HEK293T (cell line): Measurements from ENCODE around the gene NKX2-1.

Experiments
- CTCF ChIA-PET: fragments of 350-600 bp; formaldehyde crosslinking; extraction: SDS; loops from one replicate; lab custom pipeline; 2021; ENCODE audit warnings: antibody characterized with exemption, inconsistent platforms; lab: Yijun Ruan, JAX
- POLR2A ChIA-PET: fragments of 350-600 bp; formaldehyde crosslinking; extraction: SDS; loops from one replicate; lab custom pipeline; 2020; ENCODE audit warnings: antibody characterized with exemption, inconsistent platforms; lab: Yijun Ruan, JAX
- DNase-seq: peaks from one replicate; pipeline ENCODE4 v3.0.0; 2012; ENCODE audit warnings: mixed read lengths; ENCODE audit errors: extremely low spot score
- ARNT ChIP-seq: fragments of 450-650 bp; IDR thresholded peaks from 2 replicates; pipeline ENCODE4 v1.6.1; 2017; ENCODE audit warnings: mild to moderate bottlenecking
- BHLHE40 ChIP-seq: fragments of 450-650 bp; IDR thresholded peaks from 2 replicates; pipeline ENCODE4 v1.6.1; 2016; ENCODE audit warnings: mild to moderate bottlenecking, moderate library complexity, borderline replicate concordance
- CTBP1 ChIP-seq: fragments of 450-650 bp; IDR thresholded peaks from 2 replicates; pipeline ENCODE4 v1.6.1; 2016; ENCODE audit warnings: borderline replicate concordance
- ELF4 ChIP-seq: fragments of 450-650 bp; IDR thresholded peaks from 2 replicates; pipeline ENCODE4 v1.6.1; 2017; ENCODE audit warnings: antibody characterized with exemption
- FOXA1 ChIP-seq: fragments of 450-650 bp; IDR thresholded peaks from 2 replicates; pipeline ENCODE4 v1.6.1; 2016; ENCODE audit warnings: mild to moderate bottlenecking
- FOXK2 ChIP-seq: fragments of 450-650 bp; IDR thresholded peaks from 2 replicates; pipeline ENCODE4 v1.6.1; 2016; ENCODE audit warnings: mild to moderate bottlenecking
- FOXM1 ChIP-seq: fragments of 450-650 bp; IDR thresholded peaks from 2 replicates; pipeline ENCODE4 v1.6.1; 2017; ENCODE audit warnings: mild to moderate bottlenecking, borderline replicate concordance
- HDGF ChIP-seq: fragments of 450-650 bp; IDR thresholded peaks from 2 replicates; pipeline ENCODE4 v1.6.1; 2017; ENCODE audit warnings: antibody characterized with exemption, borderline replicate concordance
- L3MBTL2 ChIP-seq: fragments of 450-650 bp; conservative IDR thresholded peaks from 2 replicates; pipeline ENCODE4 v1.6.1; 2016; ENCODE audit warnings: mild to moderate bottlenecking
- LEF1 ChIP-seq: fragments of 450-650 bp; IDR thresholded peaks from 2 replicates; pipeline ENCODE4 v1.6.1; 2017; ENCODE audit warnings: mild to moderate bottlenecking, borderline replicate concordance
- NFRKB ChIP-seq: fragments of 450-650 bp; IDR thresholded peaks from 2 replicates; pipeline ENCODE4 v1.6.1; 2016; ENCODE audit warnings: mild to moderate bottlenecking, moderate library complexity
- SP1 ChIP-seq: fragments of 450-650 bp; IDR thresholded peaks from 2 replicates; pipeline ENCODE4 v1.6.1; 2017
- SUZ12 ChIP-seq: fragments of 450-650 bp; IDR thresholded peaks from 2 replicates; pipeline ENCODE4 v1.6.1; 2016; ENCODE audit warnings: mild to moderate bottlenecking
- TARDBP ChIP-seq: fragments of 450-650 bp; IDR thresholded peaks from 2 replicates; pipeline ENCODE4 v1.6.1; 2016
- ZNF384 ChIP-seq: fragments of 450-650 bp; IDR thresholded peaks from 2 replicates; pipeline ENCODE4 v1.6.1; 2016
- TF ChIP-seq, protein P1 (sequence below): fragments of 450-650 bp; IDR thresholded peaks from 2 replicates; pipeline ENCODE4 v1.6.1; 2016

NKX2-1 gene

GRCh38 chr14:36517242-36518030 is 2.6 kb downstream of the NKX2-1 start:
- TF ChIP-seq ZNF384 (no peak), SUZ12 (no peak), SP1 (no peak), LEF1 (no peak), CTBP1 (no peak), ARNT (no peak), BHLHE40 (no peak), HDGF (no peak), FOXM1 (no peak)
- POLR2A ChIA-PET: no interaction called here
- CTCF ChIA-PET: interaction anchor here (0.8 kb wide), 1 partner anchor 22 kb away, joined by 3 read pairs; no protein-coding TSS in a partner anchor
- DNase-seq: no peak

DNA sequence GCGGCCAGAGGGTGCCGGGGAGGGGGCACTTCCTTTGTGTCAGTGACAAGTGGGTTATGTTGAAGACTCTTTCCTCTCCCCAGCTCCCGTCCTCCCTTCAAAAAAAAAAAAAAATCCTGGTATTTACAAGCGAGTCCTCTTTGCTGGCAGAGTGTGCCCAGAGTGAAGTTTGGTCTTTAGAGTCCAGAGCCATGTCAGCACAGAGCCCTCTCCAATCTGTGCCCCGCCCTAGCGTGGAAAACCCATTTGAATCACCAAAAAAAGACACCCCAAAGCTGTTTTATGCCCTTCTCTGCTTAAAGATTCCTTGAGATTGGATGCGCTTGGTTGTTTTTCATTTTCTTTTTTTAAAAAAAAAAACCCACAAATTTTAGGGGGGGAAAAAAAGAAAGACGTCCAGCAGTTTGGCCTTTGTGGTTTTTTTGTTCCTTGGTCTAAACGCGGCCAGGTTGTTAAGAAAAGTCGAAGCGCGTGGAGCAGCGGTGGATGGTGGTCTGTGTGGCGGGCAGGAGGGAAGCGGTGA is 3.3 kb downstream of the NKX2-1 start:
- TF ChIP-seq HDGF: no peak
- CTCF ChIA-PET: interaction anchor here (0.5 to 2.5 kb wide), 3 partner anchors 8 to 264 kb away, joined by 3 to 10 read pairs (median 3); no protein-coding TSS in a partner anchor
- no peak for DNase-seq
- POLR2A ChIA-PET: no interaction called here

- ChIA-PET CTCF (interaction anchor here (0.5 to 2.5 kb wide), 3 partner anchors 9 to 263 kb away, joined by 3 to 10 read pairs (median 3); no protein-coding TSS in a partner anchor), POLR2A (interaction anchor here (1.1 kb wide), 1 partner anchor 196 kb away, joined by 3 read pairs; the partner anchor contains the start of gene MBIP)
- TF ChIP-seq FOXK2 (no peak), SP1 (no peak), BHLHE40 (no peak), TARDBP (no peak), FOXA1 (no peak), ELF4 (no peak), CTBP1 (no peak), L3MBTL2 (no peak), SUZ12 (no peak), LEF1 (no peak), ZNF384 (no peak), NFRKB (no peak), ARNT (no peak), FOXM1 (no peak)
- TF ChIP-seq, protein P1, sequence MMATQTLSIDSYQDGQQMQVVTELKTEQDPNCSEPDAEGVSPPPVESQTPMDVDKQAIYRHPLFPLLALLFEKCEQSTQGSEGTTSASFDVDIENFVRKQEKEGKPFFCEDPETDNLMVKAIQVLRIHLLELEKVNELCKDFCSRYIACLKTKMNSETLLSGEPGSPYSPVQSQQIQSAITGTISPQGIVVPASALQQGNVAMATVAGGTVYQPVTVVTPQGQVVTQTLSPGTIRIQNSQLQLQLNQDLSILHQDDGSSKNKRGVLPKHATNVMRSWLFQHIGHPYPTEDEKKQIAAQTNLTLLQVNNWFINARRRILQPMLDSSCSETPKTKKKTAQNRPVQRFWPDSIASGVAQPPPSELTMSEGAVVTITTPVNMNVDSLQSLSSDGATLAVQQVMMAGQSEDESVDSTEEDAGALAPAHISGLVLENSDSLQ: no peak
Measured at GRCh38 chr14:36515896-36516718, 3.9 kb downstream of the NKX2-1 start.

GRCh38 chr14:36515105-36515593 is 4.9 kb downstream of the NKX2-1 start:
- TF ChIP-seq ARNT: no peak
- no peak for TF ChIP-seq BHLHE40
- TF ChIP-seq CTBP1: no peak
- TF ChIP-seq ELF4: no peak
- TF ChIP-seq NFRKB: no peak
- no peak for TF ChIP-seq HDGF
- no peak for TF ChIP-seq FOXK2
- TF ChIP-seq ZNF384: no peak
- no peak for TF ChIP-seq SUZ12
- no peak for TF ChIP-seq LEF1
- TF ChIP-seq L3MBTL2: no peak
- TF ChIP-seq, protein P1: no peak
- no peak for TF ChIP-seq TARDBP
- no peak for TF ChIP-seq FOXM1
- POLR2A ChIA-PET: interaction anchor here (1.1 kb wide), 1 partner anchor 195 kb away, joined by 3 read pairs; the partner anchor contains the start of gene MBIP
- CTCF ChIA-PET: interaction anchor here (2.5 kb wide), 1 partner anchor 10 kb away, joined by 10 read pairs; no protein-coding TSS in a partner anchor
- no peak for DNase-seq

More at GRCh38 chr14:36515896-36516718, 3.9 kb downstream of the NKX2-1 start:
- DNase-seq: no peak

DNA sequence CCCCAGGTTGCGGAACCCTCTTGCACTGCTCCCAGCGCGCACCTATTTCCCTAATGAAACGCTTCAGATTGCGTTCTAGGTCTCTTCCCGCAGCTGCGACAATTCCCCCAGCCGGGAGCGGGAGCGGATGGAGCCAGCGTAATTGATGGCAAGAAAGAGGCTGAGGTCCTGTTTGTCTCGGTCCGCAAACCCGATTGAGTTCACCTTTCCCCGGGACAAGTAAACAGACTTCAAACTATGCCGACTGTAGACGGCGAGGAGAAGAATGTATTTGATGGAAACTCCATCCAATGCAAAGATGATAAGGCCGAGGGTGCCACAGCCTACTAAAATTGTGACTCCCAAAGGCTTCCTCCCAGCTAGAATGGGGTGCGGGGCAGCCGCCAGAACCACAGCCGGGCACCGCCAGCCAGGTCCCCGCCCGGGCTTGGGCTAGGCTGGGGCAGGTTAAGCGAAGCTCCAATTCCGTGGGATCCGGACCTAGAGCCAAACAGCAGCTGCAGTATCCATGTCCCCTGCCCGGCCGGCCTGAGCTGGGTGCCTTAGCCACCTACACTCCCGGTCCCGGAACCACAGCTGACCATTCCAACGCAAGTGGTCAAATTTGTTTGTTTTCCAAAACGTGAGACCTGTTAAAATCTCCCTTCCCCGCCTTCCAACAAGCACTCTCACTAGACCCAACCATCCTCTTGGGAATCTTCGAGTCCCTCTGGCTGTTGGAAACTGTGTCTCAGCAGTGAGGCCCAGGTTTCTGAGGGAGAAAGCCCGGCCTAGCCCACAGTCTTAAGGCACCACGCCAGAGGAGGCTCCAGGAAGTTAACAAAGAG is 5.5 kb downstream of the NKX2-1 start:
- TF ChIP-seq SP1: no peak
- no peak for TF ChIP-seq L3MBTL2
- no peak for TF ChIP-seq CTBP1
- TF ChIP-seq ELF4: no peak
- no peak for TF ChIP-seq BHLHE40
- TF ChIP-seq TARDBP: no peak
- TF ChIP-seq, protein P1: no peak
- TF ChIP-seq NFRKB: no peak
- no peak for TF ChIP-seq ZNF384
- no peak for TF ChIP-seq LEF1
- TF ChIP-seq FOXA1: no peak
- no peak for TF ChIP-seq SUZ12
- TF ChIP-seq FOXM1: no peak
- TF ChIP-seq FOXK2: no peak
- TF ChIP-seq ARNT: no peak
- ChIA-PET POLR2A (no interaction called here), CTCF (interaction anchor here (2.3 to 2.5 kb wide), 2 partner anchors 11 kb away, joined by 10 to 15 read pairs; no protein-coding TSS in a partner anchor)
- DNase-seq: no peak
